ENCODE measurements around the gene FRAS1.
"Not testable (repeated sequence)": the region's sequence is repeated elsewhere in the genome, so short reads cannot be mapped to it uniquely, and the experiment has no call there.

Gene FRAS1

DNA sequence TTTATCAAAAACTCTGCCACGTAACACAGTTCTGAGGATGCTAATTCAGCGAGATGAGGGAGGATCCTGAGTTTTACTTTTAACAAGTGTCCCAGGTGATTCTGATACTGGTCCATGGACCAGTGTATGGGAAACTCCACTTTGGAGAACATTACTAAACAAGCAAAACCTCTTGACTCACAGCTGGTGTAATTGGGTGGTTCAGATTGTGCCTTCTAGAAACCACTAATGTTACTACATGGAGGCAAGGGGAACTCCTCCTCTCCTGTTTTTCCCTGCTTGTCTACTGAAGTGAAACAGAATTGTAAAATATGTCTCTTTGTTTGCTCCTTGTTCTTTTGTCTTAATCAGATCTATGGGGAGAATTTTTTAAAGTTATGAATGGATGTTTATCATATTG lies 62.6 kb downstream of the FRAS1 start:
- DNase-seq = no peak

DNA sequence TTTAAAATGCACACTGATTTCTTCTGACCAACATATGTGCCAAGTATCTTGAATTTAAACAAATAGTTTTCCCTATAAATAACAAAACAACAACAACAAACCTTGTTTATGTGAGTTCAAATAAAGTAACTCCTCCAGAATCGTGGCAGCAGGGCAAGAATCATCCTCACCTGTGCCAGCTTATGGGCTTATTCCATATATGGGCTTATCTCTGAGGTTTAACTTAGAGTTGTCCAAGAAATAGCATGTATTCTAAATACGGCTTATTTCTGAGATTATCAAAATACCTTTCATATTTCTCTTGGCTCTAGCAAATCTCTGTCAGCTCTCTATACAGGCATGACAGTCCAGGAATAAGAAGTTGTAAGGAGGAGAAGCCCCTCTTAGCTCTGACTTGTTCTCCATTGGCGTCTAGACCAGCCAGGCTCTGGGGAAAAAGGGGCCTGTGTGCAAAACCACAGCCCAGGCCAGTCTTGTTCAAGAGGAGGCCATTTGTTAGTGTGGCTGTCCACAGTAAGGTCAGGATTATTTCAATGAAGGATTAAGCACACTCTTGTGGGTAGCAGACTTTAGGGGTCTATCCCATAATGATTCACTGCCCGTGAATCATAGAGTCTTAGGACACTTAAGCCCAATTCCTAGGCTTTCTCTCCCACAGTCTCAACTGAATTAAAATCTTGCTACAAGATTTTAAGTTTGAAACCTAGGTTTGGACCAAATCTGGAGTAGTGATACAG lies 63.2 kb downstream of the FRAS1 start:
- DNase-seq = no peak

DNA sequence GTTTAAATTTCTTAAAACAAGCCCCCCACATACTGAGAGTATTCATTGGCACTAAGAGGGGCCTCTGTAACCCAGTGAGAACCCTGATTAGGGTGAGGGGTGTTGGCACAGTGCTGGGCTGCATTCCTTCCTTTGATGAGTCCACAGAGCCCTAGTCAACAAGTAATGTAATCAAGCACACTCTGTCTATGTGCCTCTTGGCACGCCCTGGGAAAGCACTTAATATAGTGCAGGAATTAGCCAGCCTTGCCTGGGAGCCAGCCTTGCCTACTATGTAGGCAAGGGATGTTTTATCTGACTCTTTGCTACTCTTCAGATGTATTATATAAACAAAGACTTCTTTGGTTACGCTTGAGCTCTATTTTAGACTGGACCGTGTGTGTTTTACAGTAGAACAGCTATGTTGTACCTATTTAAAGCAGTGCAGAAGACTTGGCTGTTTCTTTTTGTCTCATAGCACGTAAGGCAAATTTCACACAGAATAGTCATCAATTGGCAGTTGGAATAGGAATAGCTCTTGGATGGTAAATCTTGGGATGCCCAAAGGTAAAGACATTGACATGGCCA lies 64.3 kb downstream of the FRAS1 start:
- no peak for DNase-seq

DNA sequence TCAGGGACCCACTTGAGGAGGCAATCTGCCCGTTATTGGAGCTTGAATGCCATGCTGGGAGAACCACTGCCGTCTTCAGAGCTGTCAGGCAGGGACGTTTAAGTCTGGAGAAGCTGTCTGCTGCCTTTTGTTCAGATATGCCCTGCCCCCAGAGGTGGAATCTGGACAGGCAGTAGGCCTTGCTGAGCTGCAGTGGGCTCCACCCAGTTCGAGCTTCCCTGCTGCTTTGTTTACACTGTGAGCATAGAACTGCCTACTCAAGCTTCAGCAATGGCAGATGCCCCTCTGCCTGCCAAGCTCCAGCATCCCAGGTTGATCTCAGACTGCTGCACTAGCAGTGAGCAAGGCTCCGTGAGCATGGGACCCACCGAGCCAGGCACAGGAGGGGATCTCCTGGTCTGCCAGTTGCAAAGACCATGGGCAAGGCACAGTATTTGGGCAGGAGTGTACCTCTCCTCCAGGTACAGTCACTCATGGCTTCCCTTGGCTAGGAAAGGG lies 68.8 kb downstream of the FRAS1 start:
- DNase-seq = not testable (repeated sequence)

DNA sequence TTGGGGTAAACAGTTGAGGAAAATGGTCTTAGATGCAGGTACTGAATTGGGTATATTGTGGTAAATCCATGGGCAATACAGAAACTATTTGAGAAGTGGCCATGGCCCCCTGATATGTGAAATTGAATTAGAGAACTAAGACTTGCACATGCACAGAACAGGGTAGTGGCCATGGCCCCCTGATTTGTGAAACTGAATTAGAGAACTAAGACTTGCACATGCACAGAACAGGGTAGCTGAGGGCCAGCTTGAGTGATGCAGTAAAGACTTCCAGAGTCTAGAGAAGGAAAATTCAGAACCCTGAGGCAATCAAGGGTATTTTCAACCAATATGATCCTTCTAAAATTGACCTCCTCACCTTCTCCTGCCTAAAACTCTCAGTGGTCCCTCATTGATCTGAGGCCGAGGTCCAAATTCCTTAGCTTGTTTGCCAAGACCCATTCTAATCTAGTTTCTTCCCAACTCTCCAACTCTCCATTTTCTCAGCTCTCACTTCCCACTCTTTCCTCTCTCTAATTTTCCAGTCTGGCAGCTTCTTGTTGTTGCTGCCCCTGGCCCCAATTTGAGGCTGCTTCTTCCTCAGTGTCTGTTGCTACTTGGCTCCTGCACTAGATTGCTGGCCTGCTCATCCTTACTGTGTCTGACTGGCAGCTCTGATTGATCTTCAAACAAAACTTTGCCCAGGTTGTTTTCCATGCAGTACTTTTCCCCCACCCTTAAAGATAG lies 72.4 kb downstream of the FRAS1 start:
- no peak for DNase-seq

DNA sequence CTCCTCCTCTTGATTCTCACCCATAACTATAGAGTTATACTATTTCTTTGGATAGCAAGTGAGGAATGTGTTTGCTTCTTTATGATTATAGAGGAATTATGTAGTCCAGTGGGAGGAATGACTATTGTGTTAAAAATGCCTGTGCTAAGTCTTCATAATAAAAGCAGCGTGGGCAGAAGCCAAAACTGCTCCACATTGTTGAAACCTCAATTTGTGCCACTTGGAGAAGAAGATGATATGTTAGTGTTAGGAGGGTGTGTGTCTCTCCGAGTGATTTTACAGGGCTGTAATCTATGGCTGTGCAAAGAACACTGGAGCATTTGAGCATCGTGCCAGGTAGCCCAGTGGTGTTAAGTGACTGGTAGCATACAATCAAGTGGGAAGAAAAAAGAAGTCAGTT lies 74.3 kb downstream of the FRAS1 start:
- no peak for DNase-seq

DNA sequence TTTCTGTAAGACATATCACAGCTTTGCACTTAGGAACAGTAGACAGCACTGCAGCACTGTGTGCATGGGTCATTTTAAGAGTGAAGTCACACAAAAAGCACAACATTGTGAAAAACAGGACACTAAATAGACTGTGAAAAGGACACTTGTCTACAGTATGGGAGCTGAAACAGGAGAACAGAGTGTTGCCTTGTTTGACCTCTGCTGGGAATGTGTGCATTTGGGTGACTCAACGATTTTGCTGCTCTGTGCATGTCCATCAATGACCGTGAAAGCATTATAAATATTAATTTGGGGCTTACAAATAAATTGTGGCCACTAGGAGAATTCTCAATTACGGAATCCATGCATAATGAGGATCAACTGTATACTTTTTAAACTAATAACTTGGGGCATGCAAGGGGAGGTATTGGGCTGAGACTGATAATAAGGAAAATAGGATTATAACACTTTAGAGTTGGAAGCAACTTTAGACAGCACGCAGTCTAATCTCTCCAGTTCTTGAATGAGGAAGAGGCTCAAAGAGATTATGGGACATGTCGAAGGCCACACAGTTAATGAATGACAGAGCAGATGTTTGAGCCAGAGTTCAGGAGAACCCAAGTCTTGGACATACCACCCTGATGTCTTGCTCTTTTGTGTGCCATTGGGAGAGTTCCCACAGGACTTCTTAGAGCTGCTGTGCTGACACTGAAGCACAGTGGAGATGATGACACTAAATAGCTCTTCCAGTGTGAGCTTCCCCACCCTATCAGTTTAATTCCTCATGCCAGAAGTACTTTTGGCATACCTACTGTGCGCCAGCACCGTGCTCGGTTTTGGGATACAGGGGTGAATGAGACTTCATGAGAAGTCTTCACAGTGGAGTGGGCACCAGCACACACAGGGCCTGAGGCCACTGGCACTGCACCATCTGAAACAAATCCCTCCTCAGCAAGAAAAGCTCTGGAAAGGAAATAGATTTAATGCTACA lies 79.3 kb downstream of the FRAS1 start:
- DNase-seq = no peak

DNA sequence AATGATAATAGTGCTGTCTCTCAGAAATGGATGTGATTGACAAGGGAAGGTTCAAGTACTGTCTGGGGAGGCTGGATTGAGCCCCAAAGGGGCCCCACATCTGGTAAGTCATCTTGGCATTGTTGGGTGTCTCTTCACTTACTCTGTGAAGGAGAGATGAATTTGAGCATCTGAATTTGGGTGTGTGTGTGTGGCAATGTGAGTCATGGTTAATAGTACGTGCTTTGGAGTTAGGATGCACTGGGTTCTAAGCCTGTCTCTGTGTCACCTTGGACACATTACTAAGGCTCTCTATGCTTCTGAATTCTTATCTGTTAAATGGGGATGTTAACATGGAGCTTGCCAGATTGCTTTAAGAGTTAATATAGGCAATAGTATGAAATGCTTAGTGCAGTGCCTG lies 80.4 kb downstream of the FRAS1 start:
- DNase-seq = no peak

DNA sequence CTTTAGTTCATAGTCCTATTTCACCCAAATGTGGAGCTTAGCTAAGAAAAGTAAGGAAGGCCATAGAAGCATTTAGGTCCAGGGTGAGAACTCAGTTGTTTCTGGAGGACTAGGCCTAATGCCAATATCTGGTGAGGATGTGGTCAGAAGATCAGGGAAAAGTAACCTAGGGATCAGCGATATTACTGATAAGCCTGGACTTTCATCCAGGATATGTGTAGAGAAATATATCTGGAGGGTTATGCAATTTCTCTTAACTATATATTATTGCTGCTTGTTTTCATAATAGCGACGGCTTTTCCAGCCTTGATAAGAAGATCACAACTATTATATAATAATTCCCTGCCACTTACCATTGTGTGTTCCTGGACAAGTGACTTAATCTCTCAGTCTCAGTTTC lies 81.1 kb downstream of the FRAS1 start:
- no peak for DNase-seq

DNA sequence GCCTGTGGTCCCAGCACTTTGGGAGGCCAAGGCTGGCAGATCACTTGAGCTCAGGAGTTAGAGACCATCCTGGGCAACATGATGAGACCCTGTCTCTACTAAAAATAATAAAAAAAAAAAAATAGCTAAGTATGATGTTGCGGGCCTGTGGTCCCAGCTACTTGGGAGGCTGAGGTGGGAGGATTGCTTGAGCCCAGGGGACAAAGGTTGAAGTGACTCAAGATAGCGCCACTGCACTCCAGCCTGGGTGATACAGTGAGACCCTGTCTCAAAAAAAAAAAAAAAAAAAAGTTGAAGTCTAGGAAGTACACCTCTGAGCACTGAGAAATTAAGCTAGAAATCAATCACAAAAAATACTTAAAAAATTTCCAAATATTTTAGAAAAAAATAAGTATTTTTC lies 86.5 kb downstream of the FRAS1 start:
- DNase-seq = no peak

DNA sequence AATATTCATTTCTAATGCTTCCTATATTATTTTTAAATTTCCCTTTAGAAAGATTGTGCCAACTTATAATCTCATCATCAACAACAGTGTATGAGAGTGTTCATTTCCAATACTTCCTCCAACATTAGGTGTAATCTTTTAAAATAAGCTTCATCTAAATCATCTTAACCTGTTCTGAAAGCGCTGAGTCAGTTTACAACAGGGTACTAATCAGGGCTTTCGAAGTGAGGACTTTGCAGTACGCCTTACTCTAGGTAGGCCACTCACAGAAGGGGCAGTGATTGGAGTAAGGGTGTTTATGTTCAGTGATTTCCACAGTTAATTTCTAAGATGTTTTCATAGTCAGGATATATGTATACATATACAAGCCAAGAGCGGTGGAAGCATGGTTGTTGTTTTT lies 87.9 kb downstream of the FRAS1 start:
- DNase-seq = no peak

DNA sequence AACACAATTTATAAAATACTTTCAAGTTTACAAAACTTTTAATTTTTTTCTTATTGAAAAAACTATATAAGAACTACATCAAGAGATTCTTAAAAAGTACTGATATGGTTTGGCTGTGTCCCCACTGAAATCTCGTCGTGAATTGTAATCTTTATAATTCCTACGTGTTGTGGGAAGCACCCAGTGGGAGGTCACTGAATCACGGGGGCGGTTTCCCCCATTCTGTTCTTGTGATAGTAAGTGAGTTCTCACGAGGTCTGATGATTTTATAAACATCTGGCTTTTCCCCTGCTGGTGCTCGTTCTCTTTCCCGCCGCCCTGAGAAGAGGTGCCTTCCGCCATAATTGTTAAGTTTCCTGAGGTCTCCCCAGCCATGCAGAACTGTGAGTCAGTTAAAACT lies 88.5 kb downstream of the FRAS1 start:
- DNase-seq = no peak

DNA sequence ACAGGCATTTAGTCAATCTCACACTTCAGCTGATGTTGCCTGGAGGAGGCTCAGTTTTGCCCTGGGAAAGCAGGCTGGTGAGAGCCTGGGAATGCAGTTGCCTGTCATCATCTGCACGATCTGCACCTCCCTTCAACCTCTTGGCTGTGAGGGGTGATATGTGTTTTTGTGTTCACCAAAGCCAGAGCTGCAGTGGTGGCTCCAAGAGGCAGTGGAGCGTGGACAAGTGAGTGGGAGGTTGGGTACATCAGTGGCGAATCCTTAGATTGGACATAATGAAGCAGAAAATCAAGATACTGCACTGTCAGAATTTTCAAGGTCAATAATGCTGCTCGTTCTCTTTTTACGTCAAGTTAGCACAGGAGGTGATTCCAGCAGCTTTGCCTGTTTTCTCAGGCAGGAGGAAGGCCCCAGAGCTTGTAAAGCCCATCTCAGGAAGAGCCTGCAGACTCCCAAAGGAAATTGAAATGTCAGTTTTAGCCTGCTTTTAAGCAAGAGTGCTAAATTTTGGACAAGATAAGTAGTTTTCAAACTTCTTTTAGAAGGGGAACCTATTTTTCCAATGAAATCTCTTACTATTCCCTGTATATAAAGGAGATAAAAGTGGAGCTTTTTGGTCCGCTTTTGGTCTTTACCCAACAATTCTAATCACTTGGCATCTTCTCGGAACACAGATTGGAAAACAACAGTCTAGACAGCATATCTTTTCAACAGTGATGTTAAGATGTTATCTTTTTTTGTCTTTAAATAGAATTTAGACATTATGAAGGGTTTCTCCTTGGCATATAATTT lies 92.8 kb downstream of the FRAS1 start:
- DNase-seq = no peak

DNA sequence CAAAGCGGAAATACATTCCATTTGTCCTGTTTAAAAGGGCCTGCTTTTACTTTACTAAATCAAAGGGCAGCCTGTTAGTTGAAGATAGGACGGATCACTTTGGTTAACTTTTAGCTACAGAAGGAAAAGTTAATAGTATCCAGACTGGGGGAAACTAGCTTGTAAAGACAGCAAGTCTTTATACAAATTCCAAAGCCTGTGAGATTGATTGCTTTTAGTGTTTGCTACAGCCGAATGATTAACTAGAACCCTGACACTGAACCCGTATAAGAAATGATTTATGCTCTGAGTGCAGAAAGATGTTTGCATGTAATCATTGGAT lies 93.4 kb downstream of the FRAS1 start:
- no peak for DNase-seq

DNA sequence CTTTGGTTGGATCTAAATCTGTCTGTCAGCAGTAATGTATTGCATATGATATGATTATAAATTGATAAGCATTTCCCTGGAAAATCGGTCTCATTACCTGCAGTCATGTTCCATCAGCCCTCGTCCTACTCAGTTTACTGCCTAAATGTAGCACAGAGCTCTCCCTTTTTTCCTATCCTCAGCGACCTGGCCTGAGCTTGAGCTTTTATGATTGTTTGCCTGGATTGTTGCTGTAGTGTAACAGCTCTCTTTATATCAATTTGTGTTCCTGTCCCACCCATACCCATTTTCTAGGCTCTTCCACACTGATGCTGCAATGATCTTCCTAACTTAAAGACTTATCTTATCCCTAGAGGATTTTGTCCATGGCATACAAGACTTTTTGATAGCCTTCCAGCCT lies 95.7 kb downstream of the FRAS1 start:
- DNase-seq = no peak

DNA sequence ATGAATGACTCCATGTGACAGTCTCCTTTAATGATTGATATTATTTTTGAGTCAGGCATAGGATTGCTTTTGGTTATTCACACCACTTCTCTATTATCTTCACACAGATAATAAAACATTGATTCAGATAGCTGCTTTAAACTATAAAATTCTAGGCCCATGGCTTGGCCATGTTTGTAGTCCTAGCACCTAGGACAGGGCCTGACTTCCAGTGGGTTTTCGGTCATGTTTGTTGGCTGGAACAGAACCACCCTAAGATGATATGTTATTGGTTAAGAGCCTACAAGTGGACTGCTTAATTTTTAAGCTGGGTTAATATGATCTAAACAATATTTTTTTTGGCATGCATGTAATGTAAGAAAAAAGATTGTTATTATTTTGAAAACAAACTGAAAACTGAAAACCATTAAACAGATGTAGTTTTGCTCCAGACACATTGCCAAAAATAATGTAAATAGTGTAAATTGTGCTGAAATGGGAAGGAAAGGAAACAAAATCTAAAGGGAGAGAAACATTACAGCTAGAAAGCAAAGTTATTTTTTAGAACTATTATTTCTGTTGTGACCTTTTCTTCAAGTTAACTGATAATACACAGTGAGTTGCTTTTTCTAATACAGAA lies 98.0 kb downstream of the FRAS1 start:
- no peak for DNase-seq

DNA sequence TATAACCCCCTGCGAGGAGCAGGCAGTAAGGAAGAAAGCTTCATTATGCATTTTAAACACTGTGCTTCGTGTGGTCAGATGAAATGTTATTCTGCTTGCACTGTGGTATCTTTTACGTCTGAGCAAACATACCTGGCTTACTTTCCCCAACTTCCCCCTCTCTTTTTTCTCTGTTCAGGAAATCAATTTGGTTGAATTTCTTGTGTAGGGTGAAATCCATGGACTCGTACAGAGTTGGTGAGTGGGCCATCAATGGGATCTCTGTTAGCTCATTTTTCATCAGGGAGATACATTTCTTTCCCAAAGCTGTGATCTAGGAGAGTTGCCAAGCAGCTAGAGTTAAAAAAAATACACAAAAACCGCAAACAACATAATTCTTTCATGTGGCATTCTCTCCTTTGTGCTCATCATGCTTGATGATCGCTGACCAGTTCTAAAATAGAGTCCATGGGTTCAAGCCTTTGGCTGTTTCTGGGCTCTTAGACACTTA lies 98.5 kb downstream of the FRAS1 start:
- DNase-seq = no peak

DNA sequence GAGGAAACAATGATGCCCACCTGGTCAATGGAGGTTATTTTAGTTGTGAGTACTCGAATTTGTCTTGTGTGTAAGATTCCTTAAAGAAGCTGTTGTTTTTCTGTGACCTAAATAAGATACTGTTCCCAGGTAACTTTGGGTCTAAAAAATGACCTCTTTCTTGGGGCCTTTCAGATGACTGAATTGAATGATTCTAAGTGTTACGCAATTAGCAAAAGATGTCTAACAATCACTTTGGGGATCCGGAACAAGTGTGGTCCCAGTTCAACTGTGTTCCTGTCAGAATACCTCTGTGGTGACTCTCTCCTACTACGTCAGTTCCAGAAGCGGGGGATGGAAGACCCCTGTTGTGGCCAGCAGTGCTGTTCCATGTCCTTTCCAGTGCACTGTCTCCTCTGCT lies 99.4 kb downstream of the FRAS1 start:
- no peak for DNase-seq

DNA sequence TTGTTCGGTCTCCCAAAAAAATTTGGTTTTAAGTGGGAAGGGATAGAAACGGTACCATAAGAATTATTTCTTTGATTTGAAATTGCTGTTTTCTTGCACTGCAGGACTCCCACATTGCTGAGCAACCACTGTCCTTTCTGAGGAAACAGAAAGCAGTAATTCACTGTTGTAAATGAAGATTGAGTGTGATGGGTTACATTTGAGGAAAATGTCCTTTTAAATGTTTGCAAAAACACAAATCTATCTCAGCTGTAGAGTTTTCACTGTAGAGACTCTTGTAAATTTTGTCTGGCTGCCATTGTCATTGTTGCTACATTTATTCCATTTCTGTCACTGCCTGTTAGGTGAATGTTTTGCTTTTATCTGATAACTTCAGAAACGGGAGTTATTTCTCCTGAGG lies 105.2 kb downstream of the FRAS1 start:
- DNase-seq = no peak

DNA sequence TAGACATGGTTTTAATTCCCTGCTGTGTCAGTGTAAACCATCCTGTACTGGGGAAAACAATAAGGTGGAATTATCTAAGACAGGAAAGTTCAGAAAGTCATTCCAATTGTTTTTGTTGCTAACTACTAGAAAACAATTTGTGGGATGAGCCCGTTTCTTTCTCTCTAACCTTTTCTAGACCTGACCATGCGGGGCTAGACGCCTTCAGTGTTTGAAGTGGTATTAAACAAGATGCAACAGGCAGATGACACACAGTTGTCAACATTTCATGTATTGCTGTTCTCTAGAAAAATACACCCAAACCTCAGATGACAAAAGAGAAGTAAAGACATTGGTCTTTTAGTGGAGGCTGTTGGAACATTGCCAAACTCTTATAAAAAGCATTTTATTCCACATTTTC lies 105.7 kb downstream of the FRAS1 start:
- DNase-seq = no peak

DNA sequence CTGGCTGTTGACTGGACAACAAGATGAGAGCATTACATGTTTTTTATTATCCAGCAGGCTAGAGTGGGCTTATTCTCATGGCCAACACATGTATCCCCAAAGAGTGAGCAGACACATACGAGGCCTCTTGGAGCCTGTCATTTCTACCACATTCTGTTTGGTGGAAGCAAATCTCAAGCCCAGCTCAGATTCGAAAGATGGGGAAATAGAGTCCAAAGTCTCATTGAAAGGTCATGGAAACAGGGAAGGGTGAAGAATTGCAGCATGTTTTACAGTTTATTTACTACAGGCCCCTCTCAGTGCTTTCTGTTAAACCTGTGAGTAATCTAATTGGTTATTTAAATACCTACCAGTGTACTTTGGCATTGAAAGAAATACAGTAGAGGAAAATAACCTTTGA lies 108.6 kb downstream of the FRAS1 start:
- DNase-seq = no peak

DNA sequence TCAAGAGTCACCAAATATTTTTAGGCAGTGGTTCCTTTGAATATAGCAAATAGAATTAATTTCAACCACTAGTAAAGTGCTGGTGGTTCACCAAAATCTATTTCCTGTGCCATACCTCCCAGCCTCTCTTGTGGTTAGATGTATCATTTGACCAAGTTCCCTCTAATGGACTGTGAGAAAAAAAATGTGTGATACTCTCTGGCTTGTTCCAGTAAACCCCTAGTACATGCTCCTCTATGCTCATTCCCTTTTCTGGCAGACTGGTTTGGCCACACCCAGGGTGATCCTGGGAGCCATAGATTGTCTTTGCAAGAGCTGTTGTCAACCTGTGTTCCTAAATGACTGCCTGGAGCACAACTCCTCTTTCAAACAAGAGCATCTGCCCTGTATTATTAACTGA lies 109.5 kb downstream of the FRAS1 start:
- no peak for DNase-seq

Data from cerebellar nuclear complex (tissue), 1 donor.